Measurements from ENCODE around the gene FRMPD1. TPM values are rescaled to one million over a fixed set of nuclear protein-coding genes. Genes with fewer than 3 reads are reported as not detected.

FRMPD1 gene
- total and polyA plus RNA-seq, 2 of the 4 experiments (the other 2 are of a cell fraction) = not detected

- CTCF ChIA-PET = no interaction called here
- H2BK120ac ChIP-seq (ENCODE audit: low read depth, low read length) = no peak overlapping the region
- H3K4me3 ChIP-seq (ENCODE audit: insufficient read depth, low read depth, low read length) = no peak overlapping the region
- POLR2A ChIA-PET (ENCODE audit: unreplicated experiment) = no interaction called here
- H3K14ac ChIP-seq (replicated peaks; ENCODE audit: low read depth, low read length) = no peak overlapping the region
- no peak overlapping the region for H2BK15ac ChIP-seq (ENCODE audit: low read depth, low read length)
- no peak overlapping the region for H2BK20ac ChIP-seq (ENCODE audit: low read depth, low read length)
- no peak overlapping the region for H2AK9ac ChIP-seq (replicated peaks; ENCODE audit: low read depth, low read length, poor library complexity)
- no peak overlapping the region for H3K4ac ChIP-seq (ENCODE audit: low read depth, low read length)
- dilution Hi-C loops (cut with HindIII; ENCODE audit: low sequenced_read_pairs, unreplicated experiment) = no loop called here
- H3K9ac ChIP-seq (ENCODE audit: low read depth, low read length) = no peak overlapping the region
- H3K56ac ChIP-seq (ENCODE audit: extremely low read depth, insufficient read depth, low read length) = no peak overlapping the region
- WGBS, 2 experiments (ENCODE audit: extremely low coverage in 2 of 2, insufficient read length in 1 of 2) = no CpG with 5 or more reads among the region's 3 CpGs
- H3K27ac ChIP-seq (ENCODE audit: insufficient read depth, low read length) = no peak overlapping the region
- H3K9me3 ChIP-seq (ENCODE audit: control insufficient read depth, insufficient read depth, low read length) = no peaks in the 10 kb centered on the region
- H3K18ac ChIP-seq (ENCODE audit: low read depth, low read length) = no peak overlapping the region
- no peak overlapping the region for H2AK5ac ChIP-seq (ENCODE audit: low read depth, low read length)
- intact Hi-C loops (cut with micrococcal nuclease) = no loop called here
- H3K9me1 ChIP-seq (ENCODE audit: insufficient read depth, low read length) = no peaks in the 10 kb centered on the region
- TF ChIP-seq CTCF (conservative IDR thresholded peaks at IDR 0.05; ENCODE audit: low read depth, low read length) (no peak), POLR2A (IDR thresholded peaks at IDR 0.05; ENCODE audit: low read depth, low read length) (no peak), ELK1 (IDR thresholded peaks at IDR 0.05; ENCODE audit: borderline replicate concordance, low read depth, low read length) (no peak), NFE2L2 (IDR thresholded peaks at IDR 0.05; ENCODE audit: low read depth, low read length) (no peak), USF2 (IDR thresholded peaks at IDR 0.05; ENCODE audit: low read depth, low read length) (no peak), FOS (IDR thresholded peaks at IDR 0.05; ENCODE audit: low read depth, low read length) (no peak), MXI1 (IDR thresholded peaks at IDR 0.05; ENCODE audit: borderline replicate concordance, low read depth, low read length) (no peak), SMC3 (IDR thresholded peaks at IDR 0.05; ENCODE audit: low read depth, low read length) (no peak), RFX5 (IDR thresholded peaks at IDR 0.05; ENCODE audit: low read depth, low read length) (no peak), RCOR1 (IDR thresholded peaks at IDR 0.05; ENCODE audit: insufficient replicate concordance, low read length) (no peak), CHD1 (IDR thresholded peaks at IDR 0.05; ENCODE audit: low read depth, low read length) (no peak), CEBPB (IDR thresholded peaks at IDR 0.05; ENCODE audit: low read depth, low read length) (no peak)
- no peaks in the 10 kb centered on the region for H3K4me1 ChIP-seq (ENCODE audit: control insufficient read depth, insufficient read depth, low read length)
- no peak overlapping the region for H4K91ac ChIP-seq (ENCODE audit: insufficient read depth, low read depth, low read length)
- H3K23ac ChIP-seq (ENCODE audit: low read depth, low read length) = no peak overlapping the region
- in situ Hi-C loops (cut with MboI; ENCODE audit: low sequenced_read_pairs) = loop anchor here (5.0 kb wide), 1 partner anchor 48 kb away; no protein-coding TSS in a partner anchor
- H4K8ac ChIP-seq (ENCODE audit: low read depth in 2 of 2, low read length in 2 of 2) = no peak overlapping the region
- peaks cover 33% of the 10 kb centered on the region for H3K27me3 ChIP-seq (ENCODE audit: control insufficient read depth, insufficient read depth, low read length)
- H2AFZ ChIP-seq (replicated peaks; ENCODE audit: low read length, poor library complexity) = no peak overlapping the region
- H4K5ac ChIP-seq (ENCODE audit: low read depth, low read length) = no peak overlapping the region
- DNase-seq (no peak), ATAC-seq (ENCODE audit: low read depth) (no peak)
- no peaks in the 10 kb centered on the region for H3K36me3 ChIP-seq (ENCODE audit: control insufficient read depth, insufficient read depth, low read length)
- no TSS peak for BruUV-seq (replicated peaks)
- H2BK5ac ChIP-seq (ENCODE audit: low read depth, low read length, poor library complexity, severe bottlenecking) = no peak overlapping the region
- H3K4me2 ChIP-seq (ENCODE audit: low read depth, low read length) = no peak overlapping the region
- H4K20me1 ChIP-seq (ENCODE audit: insufficient read depth, low read length) = no peaks in the 10 kb centered on the region
- no peaks in the 10 kb centered on the region for H3K79me1 ChIP-seq (ENCODE audit: low read depth in 1 of 2, low read length in 2 of 2)
These were observed 55.0 kb downstream of the FRMPD1 start for GRCh38 chr9:37705787-37706186.

All from IMR-90 (cell line).